Pulmonary artery endothelial cell (primary cell): Measurements from ENCODE around the gene CELF4. TPM values are rescaled to one million over a fixed set of nuclear protein-coding genes. Genes with fewer than 3 reads are reported as not detected.

Source experiments
- DNase-seq: peaks from one replicate; pipeline ENCODE4 v3.0.0-alpha.2; 2011; ENCODE audit warnings: low read depth, low spot score
- total RNA-seq: library from RNA; depleted of rRNA; stranded (reverse); fragments of >200 nt; gene quantifications from 2 replicates; pipeline ENCODE4 v1.2.3, GENCODE V29; 2014

Gene CELF4
- total RNA-seq, 1 donor from 2014 or later, result not detected

GRCh38 chr18:37261246-37261840 lies 304.3 kb downstream of the CELF4 start:
- no peak for DNase-seq

GRCh38 chr18:37260367-37261093 lies 305.1 kb downstream of the CELF4 start:
- no peak for DNase-seq

DNA sequence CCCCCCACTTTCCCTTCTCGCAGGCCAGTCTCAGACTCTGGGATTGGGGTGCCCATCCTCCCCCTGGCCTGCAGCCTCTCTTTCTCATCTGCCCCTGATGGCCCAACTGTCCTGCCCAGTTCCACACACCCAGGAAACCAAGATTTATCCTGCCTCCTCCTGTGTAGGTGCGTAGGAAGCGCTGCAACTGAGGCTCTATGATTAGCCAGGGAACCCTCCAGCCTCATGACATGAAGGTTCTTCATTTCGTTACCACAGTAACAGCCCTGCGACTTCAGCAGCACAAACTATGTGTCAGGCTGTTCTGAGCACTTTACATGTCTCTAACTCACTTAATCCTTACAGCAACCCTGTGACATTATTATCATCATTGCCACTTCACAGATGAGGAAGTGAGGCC lies 305.9 kb downstream of the CELF4 start:
- DNase-seq, result no peak

DNA sequence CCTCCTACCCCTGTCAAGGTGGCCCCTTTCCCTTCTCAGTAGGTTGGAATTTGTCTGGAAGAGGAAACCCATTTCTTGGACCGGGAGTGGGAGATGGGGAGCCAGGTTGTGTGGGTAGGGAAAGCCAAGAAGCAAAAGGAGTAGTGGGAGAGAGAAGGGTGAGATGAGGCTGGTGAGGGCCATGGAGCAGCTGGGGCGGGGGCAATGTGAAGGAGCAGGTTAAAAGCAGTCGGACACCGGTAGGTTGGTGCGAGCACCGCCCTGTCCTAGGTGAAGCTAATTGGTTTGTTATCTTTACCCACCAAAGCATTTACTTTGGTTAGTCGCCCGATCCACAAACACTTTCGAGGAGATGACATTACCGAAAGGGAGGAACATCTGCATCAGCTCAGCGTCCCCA lies 306.8 kb downstream of the CELF4 start:
- DNase-seq, result no peak

DNA sequence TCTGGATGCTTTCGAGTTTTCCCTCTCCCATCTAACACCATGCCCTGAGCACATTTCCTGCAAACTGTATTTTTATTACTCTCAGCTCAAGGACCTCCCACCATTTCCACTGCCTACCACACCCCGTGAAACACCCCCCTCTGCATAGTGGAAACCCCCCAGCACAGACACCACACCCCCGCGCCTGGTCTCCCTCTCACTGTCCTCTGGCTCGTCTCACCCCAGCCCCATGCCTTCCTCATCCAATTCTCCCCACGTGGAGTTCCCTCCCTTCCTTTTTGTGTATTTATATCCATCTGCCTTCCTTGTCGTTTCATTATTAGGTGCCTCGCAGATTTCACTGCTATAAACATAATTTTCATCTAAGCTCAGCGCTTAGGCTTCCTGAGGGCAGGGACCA lies 307.5 kb downstream of the CELF4 start:
- no peak for DNase-seq

DNA sequence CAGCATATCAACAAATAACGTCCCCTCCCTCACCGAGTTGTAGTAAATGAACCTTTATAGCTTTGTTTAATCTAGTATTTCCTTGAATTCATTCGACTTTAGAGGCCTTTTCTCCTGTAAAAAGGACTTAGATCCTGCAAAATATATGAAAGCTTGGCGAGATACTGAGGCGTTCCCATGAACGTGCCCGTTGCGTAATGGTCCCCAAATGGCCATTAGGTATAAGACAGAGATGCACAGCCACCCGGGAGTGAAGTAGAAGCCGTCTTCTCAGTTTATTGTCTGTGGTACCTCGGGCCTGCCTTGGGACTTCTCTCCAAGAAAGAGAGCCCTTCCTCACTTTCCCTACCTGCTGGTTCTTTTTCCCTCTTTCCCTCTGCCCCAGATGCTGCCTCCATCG lies 310.6 kb downstream of the CELF4 start:
- no peak for DNase-seq

DNA sequence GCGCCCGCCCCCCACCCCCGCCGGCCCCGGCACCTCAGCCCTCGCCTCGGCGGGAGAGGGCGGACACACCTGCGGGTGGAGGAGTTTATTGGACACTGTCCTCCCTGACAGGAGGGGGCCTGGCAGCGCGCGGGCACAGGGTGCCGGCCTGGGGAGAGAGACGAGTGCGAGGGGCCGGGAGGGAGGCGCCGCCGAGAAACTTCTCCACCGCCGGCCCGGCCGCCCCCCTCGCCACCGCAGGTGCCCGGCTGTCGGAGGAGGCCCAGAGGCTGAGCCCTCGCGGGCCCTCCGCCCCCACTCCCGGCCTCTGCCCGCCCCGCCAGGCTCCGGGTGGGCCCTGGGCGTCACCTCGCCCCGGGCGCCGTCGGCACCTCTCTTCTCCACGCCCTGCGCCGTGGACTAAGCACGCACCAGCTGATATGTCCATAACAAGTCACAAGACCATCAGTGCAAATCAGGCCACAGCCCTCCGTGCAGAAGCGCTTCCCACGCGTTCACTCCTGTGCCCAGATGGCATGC lies 311.3 kb downstream of the CELF4 start:
- DNase-seq, result no peak

- no peak for DNase-seq
Measured at GRCh38 chr18:37253394-37254235, 312.0 kb downstream of the CELF4 start.

GRCh38 chr18:37252854-37253393 lies 312.7 kb downstream of the CELF4 start:
- DNase-seq, result no peak

GRCh38 chr18:37252342-37252741 lies 313.3 kb downstream of the CELF4 start:
- DNase-seq, result no peak

DNA sequence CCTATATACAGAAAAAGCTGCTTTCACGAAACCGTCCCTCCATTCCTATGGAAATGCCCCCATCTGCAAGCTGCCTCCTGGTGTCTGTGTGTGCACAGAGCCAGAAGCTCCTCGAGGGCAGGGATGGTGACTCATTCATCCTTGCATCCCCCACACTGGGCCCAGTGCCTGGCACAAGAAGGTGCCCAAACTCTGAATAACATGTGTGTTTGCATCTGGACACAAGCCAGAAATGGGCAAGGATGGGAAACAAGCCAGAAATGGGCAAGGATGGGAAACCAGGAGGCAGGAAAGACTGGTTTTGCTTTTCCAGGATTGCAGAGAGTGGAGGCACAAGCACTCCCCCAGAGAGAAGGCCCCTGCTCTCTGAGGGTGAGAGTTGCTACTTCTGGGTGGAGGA lies 313.9 kb downstream of the CELF4 start:
- no peak for DNase-seq

- DNase-seq, result no peak
Measured at GRCh38 chr18:37249895-37250618, 315.5 kb downstream of the CELF4 start.

- DNase-seq, result no peak
Measured at GRCh38 chr18:37249171-37249886, 316.3 kb downstream of the CELF4 start.

GRCh38 chr18:37248281-37248680 lies 317.3 kb downstream of the CELF4 start:
- DNase-seq, result no peak

DNA sequence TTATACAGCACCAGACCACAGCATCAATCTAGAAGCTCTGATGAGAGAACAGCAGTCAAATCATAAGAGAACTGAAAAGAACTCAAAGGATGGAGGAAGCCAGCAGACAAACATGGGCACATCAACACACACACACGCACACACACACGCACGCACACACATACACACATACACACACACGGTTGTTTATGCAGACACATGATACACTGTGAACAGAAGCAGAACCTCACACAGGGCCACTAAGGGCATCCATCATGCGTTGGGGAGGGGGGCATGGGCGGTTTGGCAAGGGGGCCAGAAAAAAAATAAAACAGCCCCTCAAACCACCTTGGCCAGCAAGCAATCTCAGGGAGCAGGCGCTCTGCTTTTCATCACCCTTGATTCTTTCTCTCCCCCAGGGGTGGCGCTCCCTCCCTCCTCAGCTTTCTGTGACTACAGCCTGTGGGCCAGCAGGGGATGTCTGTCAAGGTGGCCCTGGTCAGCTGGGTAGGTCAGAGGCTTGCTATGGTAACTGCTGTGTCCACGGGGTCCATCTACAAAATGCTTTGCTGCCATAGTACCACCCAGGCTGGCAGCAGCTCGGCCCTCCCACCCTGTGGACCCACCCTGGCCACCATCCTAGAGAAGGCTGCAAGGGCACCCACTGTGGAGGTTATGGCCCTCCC lies 318.0 kb downstream of the CELF4 start:
- no peak for DNase-seq

GRCh38 chr18:37246779-37247340 lies 318.7 kb downstream of the CELF4 start:
- DNase-seq, result no peak

DNA sequence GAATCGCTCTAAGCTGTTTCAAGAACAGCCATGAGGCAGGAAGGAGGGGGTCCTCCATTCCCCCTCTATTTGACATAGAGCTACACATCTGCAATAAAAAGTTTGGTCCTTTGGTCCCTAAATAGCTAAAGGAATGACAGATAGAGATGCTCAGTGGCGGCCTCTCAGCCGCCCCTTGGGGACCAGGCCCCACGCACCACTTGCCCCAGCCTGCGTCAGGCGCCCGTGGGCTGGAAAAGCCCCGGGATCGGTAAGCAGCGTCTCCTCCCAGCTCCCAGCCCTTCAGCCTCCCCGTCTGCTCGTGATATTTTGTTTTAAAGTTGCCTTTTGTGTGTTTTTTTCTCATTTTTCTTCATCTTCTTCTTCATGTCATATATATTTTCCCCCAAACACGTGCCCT lies 321.0 kb downstream of the CELF4 start:
- DNase-seq, result no peak

- DNase-seq, result no peak
Measured at GRCh38 chr18:37243741-37244140, 321.9 kb downstream of the CELF4 start.

DNA sequence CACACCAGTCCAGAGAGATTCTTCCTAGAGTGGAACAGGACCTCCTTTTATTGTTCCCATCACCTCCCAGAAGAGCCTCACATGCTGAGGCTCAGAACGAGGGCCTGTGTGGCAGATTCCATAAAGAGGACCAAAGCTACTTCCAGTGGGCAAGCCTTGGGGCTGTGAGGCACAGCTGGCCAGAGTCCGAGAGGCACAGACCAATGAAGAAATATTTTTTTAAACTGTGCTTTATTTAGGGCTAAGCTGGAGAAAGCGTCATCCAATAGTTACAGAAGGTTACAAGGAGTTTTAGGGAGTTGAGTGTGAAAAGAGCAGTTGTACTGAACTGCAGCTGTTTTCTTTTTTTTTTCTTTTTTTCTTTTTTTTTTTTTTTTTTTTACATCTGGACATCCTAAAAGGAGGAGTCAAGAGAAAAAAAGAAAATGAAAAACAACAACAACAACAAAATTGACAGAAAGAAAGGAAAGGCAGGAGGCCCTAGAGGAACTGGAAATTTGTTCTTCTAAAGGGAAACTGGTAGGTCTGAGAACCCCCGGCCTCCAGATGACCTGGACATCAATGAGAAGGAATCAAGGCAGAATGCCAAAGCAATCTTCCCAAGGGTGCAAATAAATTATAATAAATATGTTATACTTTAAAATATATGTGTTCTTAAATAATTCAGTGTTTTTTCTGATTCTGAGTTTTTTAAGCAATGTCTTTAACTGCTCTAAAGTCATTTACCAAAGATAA lies 322.6 kb downstream of the CELF4 start:
- no peak for DNase-seq
